ENCODE results near the gene TUBB. TPM values are rescaled to one million over a fixed set of nuclear protein-coding genes. Genes with fewer than 3 reads are reported as not detected.
A peak's percentile ranks its signal among the peaks of the same experiment; 100 is the strongest.

TUBB gene
- total and polyA plus RNA-seq, 4 experiments from 2014 or later = 74.8 to 300 (median 214) TPM

DNA sequence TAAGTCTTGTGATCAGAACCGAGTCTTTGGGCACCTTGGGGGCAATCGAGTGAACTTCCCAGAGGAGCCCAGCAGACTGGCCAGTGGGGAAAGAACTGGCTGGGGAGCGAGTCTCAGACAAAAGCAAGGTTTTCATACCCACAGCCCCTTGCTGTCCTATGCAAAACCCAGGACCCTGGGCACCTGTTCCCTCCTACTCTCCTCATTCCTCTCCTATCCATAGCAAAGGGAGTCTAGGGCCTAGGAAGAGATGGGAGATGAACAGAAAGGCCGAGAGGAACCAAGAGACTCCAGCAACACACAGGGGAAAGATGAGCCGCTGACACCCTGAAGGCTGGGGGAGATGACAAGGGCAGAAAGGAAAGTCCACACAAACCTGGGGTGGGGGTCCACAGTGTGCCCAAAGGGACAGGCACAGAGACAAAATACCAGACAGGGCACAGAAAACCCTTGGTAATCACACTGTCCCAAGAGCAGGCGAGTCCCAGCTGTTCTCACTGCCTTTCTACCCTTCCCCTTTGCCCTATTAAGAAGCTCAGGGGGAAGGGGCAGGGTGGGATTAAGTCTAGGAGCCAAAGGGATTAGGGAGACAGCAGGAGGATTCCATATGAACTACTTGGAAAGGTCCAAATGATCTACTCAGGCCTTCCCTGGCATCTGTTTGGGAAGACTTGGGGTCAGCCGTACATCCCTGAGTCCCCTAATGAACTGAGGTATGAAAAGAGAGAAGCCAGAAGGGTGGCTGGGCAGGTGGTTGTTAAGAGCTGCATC lies 40.2 kb upstream of the TUBB start:
- H3K4me1 ChIP-seq (ENCODE audit: insufficient read depth, low read length) = peaks cover 38% of the 10 kb centered on the region
- H3K27me3 ChIP-seq (ENCODE audit: insufficient read depth, low read length) = no peaks in the 10 kb centered on the region
- Mint-ChIP-seq H3K27me3 (no peaks in the 10 kb centered on the region), H3K4me1 (peaks cover 17 to 61% (median 34%) of the 10 kb centered on the region in 4 donors), H3K4me3 (peak overlapping the region; percentile 97 to 100 (median 99)), H3K36me3 (peaks cover 60 to 64% of the 10 kb centered on the region in 2 donors), H3K9me3 (peaks cover 0 to 1% (median 0%) of the 10 kb centered on the region in 8 donors), H3K27ac (peak overlapping the region; percentile 88 to 99 (median 91))
- intact Hi-C loops (cut with micrococcal nuclease) = loop anchor here (1.0 kb wide), 3 partner anchors 42 to 407 kb away; no protein-coding TSS in a partner anchor
- H3K36me3 ChIP-seq (ENCODE audit: insufficient read depth, low read length) = peaks cover 32% of the 10 kb centered on the region
- DNase-seq = no peak
- POLR2A ChIA-PET (ENCODE audit: partially characterized antibody) = interaction anchor here (0.7 to 29.9 kb wide), 12 partner anchors 8 to 466 kb away, joined by 3 to 1474 read pairs (median 6); partner anchors contain the start of genes DHX16, FLOT1, MDC1 and MRPS18B
- peak overlapping the region; percentile 94 for H3K27ac ChIP-seq (ENCODE audit: low read depth, low read length)
- peak overlapping the region; percentile 70 to 93 for H3K4me3 ChIP-seq (ENCODE audit: low read length in 2 of 2)
- H3K9me3 ChIP-seq (ENCODE audit: control insufficient read depth in 1 of 2, low read length in 2 of 2) = no peaks in the 10 kb centered on the region
- CTCF ChIA-PET (ENCODE audit: partially characterized antibody) = interaction anchor here (0.7 to 19.9 kb wide), 24 partner anchors 8 to 198 kb away, joined by 3 to 865 read pairs (median 4); partner anchors contain the start of genes MDC1, MRPS18B, NRM and TUBB

DNA sequence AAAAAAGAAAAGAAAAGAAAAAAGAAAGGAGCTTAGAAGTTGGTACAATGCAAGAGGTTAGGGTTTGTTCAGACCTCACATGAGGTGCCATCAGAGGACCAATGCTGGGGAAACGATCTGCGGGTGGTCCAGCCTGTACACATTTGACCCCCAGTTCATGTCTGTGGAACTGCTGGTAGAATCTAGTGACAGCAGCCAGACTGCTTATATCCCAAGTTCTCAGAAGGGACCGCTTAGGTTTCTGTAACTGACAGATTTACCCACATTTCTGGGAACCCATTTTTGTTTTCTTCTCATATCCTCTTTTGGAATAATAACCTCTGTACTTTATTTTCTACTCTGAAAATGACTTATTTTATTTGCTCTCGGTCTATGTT lies 38.4 kb upstream of the TUBB start:
- ChIA-PET CTCF (ENCODE audit: partially characterized antibody) (interaction anchor here (1.1 to 19.9 kb wide), 8 partner anchors 9 to 200 kb away, joined by 3 to 865 read pairs (median 4); partner anchors contain the start of genes DHX16, MDC1 and TUBB), POLR2A (ENCODE audit: partially characterized antibody) (interaction anchor here (0.6 to 29.9 kb wide), 12 partner anchors 10 to 515 kb away, joined by 3 to 1474 read pairs (median 6); partner anchors contain the start of genes ABCF1, DHX16, FLOT1 and MDC1)
- H3K9me3 Mint-ChIP-seq = peaks cover 0 to 3% (median 0%) of the 10 kb centered on the region in 8 donors
- Histone ChIP-seq H3K4me3 (ENCODE audit: low read length in 2 of 2) (peak overlapping the region; percentile 93 to 99), H3K27ac (ENCODE audit: low read depth, low read length) (peak overlapping the region; percentile 94), H3K36me3 (ENCODE audit: insufficient read depth, low read length) (peaks cover 21% of the 10 kb centered on the region), H3K27me3 (ENCODE audit: insufficient read depth, low read length) (no peaks in the 10 kb centered on the region), H3K4me1 (ENCODE audit: insufficient read depth, low read length) (peaks cover 35% of the 10 kb centered on the region), H3K9me3 (ENCODE audit: control insufficient read depth in 1 of 2, low read length in 2 of 2) (no peaks in the 10 kb centered on the region)
- peaks cover 57 to 68% of the 10 kb centered on the region in 2 donors for H3K36me3 Mint-ChIP-seq
- peak overlapping the region; percentile 97 to 100 (median 99) for H3K4me3 Mint-ChIP-seq
- H3K27ac Mint-ChIP-seq = peak overlapping the region; percentile 96 to 99 (median 98)
- DNase-seq = no peak
- no peaks in the 10 kb centered on the region for H3K27me3 Mint-ChIP-seq
- peaks cover 18 to 63% (median 30%) of the 10 kb centered on the region in 4 donors for H3K4me1 Mint-ChIP-seq
- intact Hi-C loops (cut with micrococcal nuclease) = loop anchor here (1.0 to 2.0 kb wide), 5 partner anchors 8 to 65 kb away; partner anchors contain the start of genes DHX16, MDC1, MRPS18B and NRM

DNA sequence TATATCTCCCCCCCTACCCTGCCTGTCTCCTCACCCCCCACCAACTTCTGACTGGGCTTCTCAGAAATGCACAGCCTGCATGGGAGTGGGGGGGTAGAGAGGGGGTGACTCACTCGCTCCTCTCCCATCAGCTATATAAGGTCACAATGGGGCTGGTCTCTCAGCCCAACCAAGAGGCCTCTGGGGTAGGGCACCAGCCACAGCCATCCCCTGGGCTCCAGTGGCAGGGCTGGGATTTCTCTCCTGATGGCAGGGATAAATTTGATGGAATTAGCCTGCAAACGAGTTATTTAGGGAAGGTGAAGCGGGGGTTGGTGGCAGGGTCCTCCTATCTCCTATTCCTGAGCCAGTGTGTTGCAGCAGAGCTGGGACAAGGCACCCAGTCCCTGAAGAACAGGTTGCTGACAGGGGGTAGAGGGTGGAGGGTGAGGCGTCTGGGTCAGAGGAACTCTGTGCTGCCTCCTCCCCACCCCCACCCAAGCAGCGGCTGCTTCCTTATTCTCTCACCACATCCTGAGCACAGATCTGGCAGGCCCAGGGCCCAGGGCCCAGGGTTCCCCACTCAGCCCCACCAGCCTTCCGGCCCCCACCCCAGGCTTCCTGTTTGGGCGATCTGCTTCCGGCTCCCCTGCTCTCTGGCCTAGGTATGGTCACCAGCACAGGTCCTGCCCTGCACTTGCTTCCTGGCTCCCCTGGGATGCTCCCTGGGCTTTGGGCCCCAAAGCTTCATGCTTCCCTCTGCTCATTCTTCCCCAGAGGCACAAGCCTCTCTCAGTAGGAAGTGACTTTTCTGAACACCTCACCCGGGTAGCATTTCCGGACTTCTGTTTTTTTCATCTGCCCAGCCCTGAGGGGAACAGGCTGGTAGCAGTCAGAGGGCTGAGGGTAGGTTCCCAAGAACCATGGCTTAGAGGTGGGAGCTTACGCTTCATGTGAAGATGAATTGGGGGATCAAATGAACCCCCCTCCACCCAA lies 37.7 kb upstream of the TUBB start:
- Histone ChIP-seq H3K36me3 (ENCODE audit: insufficient read depth, low read length) (peaks cover 15% of the 10 kb centered on the region), H3K27ac (ENCODE audit: low read depth, low read length) (peak overlapping the region; percentile 94), H3K27me3 (ENCODE audit: insufficient read depth, low read length) (no peaks in the 10 kb centered on the region), H3K4me1 (ENCODE audit: insufficient read depth, low read length) (peaks cover 34% of the 10 kb centered on the region), H3K4me3 (ENCODE audit: low read length in 2 of 2) (peak overlapping the region; percentile 93 to 99), H3K9me3 (ENCODE audit: control insufficient read depth in 1 of 2, low read length in 2 of 2) (no peaks in the 10 kb centered on the region)
- CTCF ChIA-PET (ENCODE audit: partially characterized antibody) = interaction anchor here (1.2 to 19.9 kb wide), 7 partner anchors 10 to 200 kb away, joined by 3 to 865 read pairs (median 4); partner anchors contain the start of genes DHX16, MDC1 and TUBB
- H3K36me3 Mint-ChIP-seq = peaks cover 50 to 68% of the 10 kb centered on the region in 2 donors
- H3K4me3 Mint-ChIP-seq = peak overlapping the region; percentile 97 to 100 (median 99)
- peaks cover 0 to 3% (median 0%) of the 10 kb centered on the region in 8 donors for H3K9me3 Mint-ChIP-seq
- peaks cover 18 to 63% (median 30%) of the 10 kb centered on the region in 4 donors for H3K4me1 Mint-ChIP-seq
- intact Hi-C loops (cut with micrococcal nuclease) = loop anchor here (1.0 to 2.0 kb wide), 5 partner anchors 8 to 66 kb away; partner anchors contain the start of genes DHX16, MDC1, MRPS18B and NRM
- H3K27ac Mint-ChIP-seq = peak overlapping the region; percentile 96 to 99 (median 98)
- POLR2A ChIA-PET (ENCODE audit: partially characterized antibody) = interaction anchor here (0.8 to 29.9 kb wide), 15 partner anchors 11 to 469 kb away, joined by 3 to 1474 read pairs (median 6); partner anchors contain the start of genes ABCF1, DHX16, FLOT1 and GNL1
- DNase-seq = peak; percentile 86 to 95 (median 90)
- H3K27me3 Mint-ChIP-seq = no peaks in the 10 kb centered on the region

DNA sequence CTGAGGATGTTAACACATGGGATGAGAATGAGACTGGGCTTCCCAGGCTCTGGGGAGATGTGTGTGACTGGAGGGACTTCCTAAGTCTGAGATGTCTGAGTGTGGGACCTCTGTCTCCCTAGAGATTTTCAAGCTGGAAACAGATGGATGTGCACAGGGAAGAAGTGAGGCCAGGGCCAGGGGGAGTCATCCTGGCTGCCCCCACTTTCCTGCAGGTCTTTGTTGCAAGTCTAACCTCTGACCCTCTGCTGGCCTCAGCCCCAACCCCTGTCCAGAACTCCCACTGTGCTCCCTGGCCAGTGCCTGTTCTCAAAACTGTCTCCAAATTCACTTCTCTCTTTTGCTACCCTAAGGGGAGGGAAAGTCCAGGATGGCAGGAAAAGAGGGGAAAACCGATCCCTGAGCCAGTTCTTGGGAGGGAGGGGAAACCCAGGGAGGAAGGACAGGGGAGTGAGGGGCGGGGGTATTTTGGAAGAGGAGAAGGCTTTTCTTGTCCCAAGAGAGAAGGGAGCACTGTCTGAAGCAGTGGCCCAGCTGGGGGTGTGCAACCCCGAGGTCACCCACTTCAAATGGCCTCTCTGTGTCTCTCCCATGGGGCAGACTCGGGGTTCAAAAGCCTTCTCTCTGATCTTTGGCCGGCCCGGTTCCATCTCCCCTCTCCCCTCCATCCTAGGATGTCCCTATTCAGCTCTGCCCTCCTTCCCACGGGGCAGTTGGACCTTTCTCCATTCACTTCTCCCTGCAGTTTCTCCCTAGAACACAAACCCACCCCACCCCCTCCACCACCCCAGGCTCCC lies 36.8 kb upstream of the TUBB start:
- Mint-ChIP-seq H3K36me3 (peaks cover 50 to 69% of the 10 kb centered on the region in 2 donors), H3K4me1 (peaks cover 24 to 72% (median 36%) of the 10 kb centered on the region in 4 donors), H3K9me3 (peaks cover 0 to 3% (median 0%) of the 10 kb centered on the region in 8 donors), H3K4me3 (peak overlapping the region; percentile 97 to 100 (median 99)), H3K27me3 (no peaks in the 10 kb centered on the region), H3K27ac (peak overlapping the region; percentile 96 to 99 (median 98))
- Histone ChIP-seq H3K36me3 (ENCODE audit: insufficient read depth, low read length) (peaks cover 10% of the 10 kb centered on the region), H3K4me3 (ENCODE audit: low read length in 2 of 2) (peak overlapping the region; percentile 93 to 99), H3K27me3 (ENCODE audit: insufficient read depth, low read length) (no peaks in the 10 kb centered on the region), H3K4me1 (ENCODE audit: insufficient read depth, low read length) (peaks cover 44% of the 10 kb centered on the region), H3K9me3 (ENCODE audit: control insufficient read depth in 1 of 2, low read length in 2 of 2) (no peaks in the 10 kb centered on the region), H3K27ac (ENCODE audit: low read depth, low read length) (peak overlapping the region; percentile 94)
- intact Hi-C loops (cut with micrococcal nuclease) = loop anchor here (2.0 kb wide), 1 partner anchor 67 kb away; the partner anchor contains the start of genes MRPS18B and PPP1R10
- ChIA-PET POLR2A (ENCODE audit: partially characterized antibody) (interaction anchor here (0.9 to 29.9 kb wide), 12 partner anchors 11 to 671 kb away, joined by 3 to 1474 read pairs (median 6); partner anchors contain the start of genes DHX16, GNL1, MDC1 and MRPS18B), CTCF (ENCODE audit: partially characterized antibody) (interaction anchor here (1.4 to 19.9 kb wide), 2 partner anchors 44 to 85 kb away, joined by 3 to 865 read pairs; partner anchors contain the start of genes MDC1 and TUBB)
- DNase-seq = no peak

DNA sequence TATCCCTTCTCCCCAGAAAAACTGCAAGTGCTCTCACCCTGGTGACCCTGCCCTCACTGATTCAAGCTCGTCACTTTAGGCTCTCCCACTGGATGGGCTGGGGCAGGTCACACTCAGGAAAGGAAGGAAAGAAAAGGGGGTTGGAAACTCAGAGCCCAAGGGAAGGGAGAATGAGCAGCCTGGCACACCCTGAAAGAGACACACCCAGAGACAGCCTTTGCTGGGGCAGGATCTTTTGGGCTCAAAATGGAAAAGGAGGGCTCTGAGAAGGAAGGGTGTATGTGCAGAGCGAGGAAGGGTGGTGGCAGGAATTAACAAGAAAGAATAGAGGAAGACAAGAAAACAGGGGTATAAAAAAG lies 36.2 kb upstream of the TUBB start:
- H3K27me3 Mint-ChIP-seq = no peaks in the 10 kb centered on the region
- H3K36me3 Mint-ChIP-seq = peaks cover 47 to 64% of the 10 kb centered on the region in 2 donors
- Histone ChIP-seq H3K4me3 (ENCODE audit: low read length in 2 of 2) (peak overlapping the region; percentile 93 to 99), H3K36me3 (ENCODE audit: insufficient read depth, low read length) (peaks cover 5% of the 10 kb centered on the region), H3K4me1 (ENCODE audit: insufficient read depth, low read length) (peaks cover 45% of the 10 kb centered on the region), H3K27me3 (ENCODE audit: insufficient read depth, low read length) (no peaks in the 10 kb centered on the region), H3K27ac (ENCODE audit: low read depth, low read length) (peak overlapping the region; percentile 94), H3K9me3 (ENCODE audit: control insufficient read depth in 1 of 2, low read length in 2 of 2) (no peaks in the 10 kb centered on the region)
- intact Hi-C loops (cut with micrococcal nuclease) = loop anchor here (2.0 kb wide), 1 partner anchor 67 kb away; the partner anchor contains the start of genes MRPS18B and PPP1R10
- DNase-seq = no peak
- ChIA-PET POLR2A (ENCODE audit: partially characterized antibody) (interaction anchor here (0.9 to 29.9 kb wide), 5 partner anchors 26 to 671 kb away, joined by 3 to 1474 read pairs (median 9); partner anchors contain the start of genes MDC1, MRPS18B, NRM and PPP1R10), CTCF (ENCODE audit: partially characterized antibody) (interaction anchor here (0.7 to 19.9 kb wide), 4 partner anchors 10 to 142 kb away, joined by 3 to 865 read pairs (median 4); partner anchors contain the start of genes MDC1 and TUBB)
- peaks cover 26 to 75% (median 38%) of the 10 kb centered on the region in 4 donors for H3K4me1 Mint-ChIP-seq
- peak overlapping the region; percentile 96 to 99 (median 98) for H3K27ac Mint-ChIP-seq
- peaks cover 0 to 3% (median 0%) of the 10 kb centered on the region in 8 donors for H3K9me3 Mint-ChIP-seq
- H3K4me3 Mint-ChIP-seq = peak overlapping the region; percentile 97 to 100 (median 99)
